Brain microvascular endothelial cell (primary cell): Measurements from ENCODE around the gene SPINDOC.
A peak's percentile ranks its signal among the peaks of the same experiment; 100 is the strongest.
"Not testable (repeated sequence)": the region's sequence is repeated elsewhere in the genome, so short reads cannot be mapped to it uniquely, and the experiment has no call there.

Experiments used
- DNase-seq: peaks from one replicate; pipeline ENCODE4 v3.0.0-alpha.2; 2020
- H3K27ac ChIP-seq: fragments of 250-450 bp; sonication (Bioruptor Pico); 2 replicates; pipeline ENCODE4 v1.5.1; 2020; ENCODE audit warnings: mild to moderate bottlenecking, moderate library complexity
- H3K27me3 ChIP-seq: fragments of 250-450 bp; sonication (Bioruptor Pico); replicated peaks from 2 replicates; pipeline ENCODE4 v1.5.1; 2020; ENCODE audit warnings: mild to moderate bottlenecking
- H3K36me3 ChIP-seq: fragments of 250-450 bp; sonication (Bioruptor Pico); replicated peaks from 2 replicates; pipeline ENCODE4 v1.5.1; 2020; ENCODE audit warnings: mild to moderate bottlenecking
- H3K4me3 ChIP-seq: 2 replicates; pipeline ENCODE4 v1.5.1; 2011; ENCODE audit warnings: low read depth, mild to moderate bottlenecking, control low read depth, low read length, moderate library complexity
- CTCF ChIP-seq: IDR thresholded peaks from 2 replicates; pipeline ENCODE4 v1.5.1; 2011; ENCODE audit warnings: low read depth, mild to moderate bottlenecking, moderate library complexity, low read length, control low read depth, inconsistent platforms; ENCODE audit errors: missing control alignments
- in situ Hi-C: cut with HindIII; loops from 2 replicates; pipeline ENCODE4 v1.10.0; 2017; ENCODE audit warnings: low sequenced_read_pairs, low pct_ligation_motif_present

SPINDOC gene

GRCh38 chr11:63800921-63801320, 12.3 kb upstream of the SPINDOC start:
- Histone ChIP-seq H3K27ac (no peak overlapping the region), H3K4me3 (no peak overlapping the region), H3K27me3 (no peaks in the 10 kb centered on the region), H3K36me3 (no peaks in the 10 kb centered on the region)
- no peak for TF ChIP-seq CTCF
- DNase-seq = no peak
- in situ Hi-C loops = no loop called here

GRCh38 chr11:63802637-63803414, 10.4 kb upstream of the SPINDOC start:
- H3K27ac ChIP-seq = no peak overlapping the region
- H3K36me3 ChIP-seq = no peaks in the 10 kb centered on the region
- TF ChIP-seq CTCF = no peak
- H3K4me3 ChIP-seq = no peak overlapping the region
- in situ Hi-C loops = no loop called here
- DNase-seq = peak; percentile 28
- no peaks in the 10 kb centered on the region for H3K27me3 ChIP-seq

GRCh38 chr11:63804259-63804658, 9.0 kb upstream of the SPINDOC start:
- no peak overlapping the region for H3K27ac ChIP-seq
- no peak for DNase-seq
- H3K4me3 ChIP-seq = no peak overlapping the region
- no peaks in the 10 kb centered on the region for H3K36me3 ChIP-seq
- TF ChIP-seq CTCF = no peak
- H3K27me3 ChIP-seq = no peaks in the 10 kb centered on the region
- in situ Hi-C loops = no loop called here

- Histone ChIP-seq H3K36me3 (no peaks in the 10 kb centered on the region), H3K27me3 (no peaks in the 10 kb centered on the region), H3K4me3 (no peak overlapping the region), H3K27ac (no peak overlapping the region)
- in situ Hi-C loops = no loop called here
- no peak for TF ChIP-seq CTCF
- DNase-seq = peak; percentile 23
Measured at GRCh38 chr11:63805844-63806415, 7.3 kb upstream of the SPINDOC start.

GRCh38 chr11:63810383-63810782, 2.9 kb upstream of the SPINDOC start:
- H3K4me3 ChIP-seq, H3K36me3 ChIP-seq, H3K27ac ChIP-seq, H3K27me3 ChIP-seq, in situ Hi-C loops, DNase-seq: not testable (repeated sequence)

GRCh38 chr11:63811522-63811921, 1.7 kb upstream of the SPINDOC start:
- no peaks in the 10 kb centered on the region for H3K27me3 ChIP-seq
- no peak for TF ChIP-seq CTCF
- in situ Hi-C loops = no loop called here
- no peak overlapping the region for H3K4me3 ChIP-seq
- peaks cover 6% of the 10 kb centered on the region for H3K36me3 ChIP-seq
- no peak overlapping the region for H3K27ac ChIP-seq
- DNase-seq = no peak
